Measurements from ENCODE around the gene CD22. TPM values are rescaled to one million over a fixed set of nuclear protein-coding genes. Genes with fewer than 3 reads are reported as not detected.

The CD22 gene
- total and polyA plus RNA-seq, 2 donors (not counting 1 experiment from before 2014, with no cell fraction given): 0.15 to 1.2 TPM

- Histone ChIP-seq H4K20me1 (ENCODE audit: control insufficient read depth, extremely low read depth, insufficient read depth, low read length) (no peaks in the 10 kb centered on the region), H3K27ac (ENCODE audit: insufficient read depth, low read length) (no peak overlapping the region), H3K4me1 (ENCODE audit: control insufficient read depth, extremely low read depth, insufficient read depth, low read length) (peaks cover 12% of the 10 kb centered on the region), H2AFZ (ENCODE audit: low read length) (no peak overlapping the region), H3K4me2 (ENCODE audit: extremely low read depth, insufficient read depth, low read length) (no peak overlapping the region), H3K27me3 (ENCODE audit: control insufficient read depth, insufficient read depth, low read length) (no peaks in the 10 kb centered on the region), H3K36me3 (ENCODE audit: control insufficient read depth, insufficient read depth, low read length) (no peaks in the 10 kb centered on the region), H3K4me3 (replicated peaks in 1 of 4; ENCODE audit: control extremely low read depth in 1 of 4, insufficient read depth in 1 of 4, low read depth in 3 of 4, low read length in 4 of 4) (no peak overlapping the region), H3K9ac (ENCODE audit: insufficient read depth, low read length) (no peak overlapping the region), H3K79me2 (ENCODE audit: control insufficient read depth, insufficient read depth, low read length) (no peaks in the 10 kb centered on the region), H3K9me3 (ENCODE audit: control insufficient read depth, insufficient read depth, low read depth, low read length) (no peaks in the 10 kb centered on the region)
- TF ChIP-seq CTCF (conservative IDR thresholded peaks at IDR 0.05 in 1 of 2, IDR thresholded peaks at IDR 0.05 in 1 of 2; ENCODE audit: low read depth in 1 of 2, low read length in 2 of 2): no peak
- no peak for TF ChIP-seq EZH2 (IDR thresholded peaks at IDR 0.05; ENCODE audit: low read length, missing control alignments)
- no peak for DNase-seq (ENCODE audit: low read depth in 2 of 2)
Observed at GRCh38 chr19:35321291-35321690, 7.7 kb upstream of the CD22 start.

- Histone ChIP-seq H3K4me2 (ENCODE audit: extremely low read depth, insufficient read depth, low read length) (no peak overlapping the region), H3K79me2 (ENCODE audit: control insufficient read depth, insufficient read depth, low read length) (no peaks in the 10 kb centered on the region), H2AFZ (ENCODE audit: low read length) (no peak overlapping the region), H3K9me3 (ENCODE audit: control insufficient read depth, insufficient read depth, low read depth, low read length) (no peaks in the 10 kb centered on the region), H3K4me1 (ENCODE audit: control insufficient read depth, extremely low read depth, insufficient read depth, low read length) (peaks cover 12% of the 10 kb centered on the region), H3K27ac (ENCODE audit: insufficient read depth, low read length) (no peak overlapping the region), H3K36me3 (ENCODE audit: control insufficient read depth, insufficient read depth, low read length) (no peaks in the 10 kb centered on the region), H3K9ac (ENCODE audit: insufficient read depth, low read length) (no peak overlapping the region), H3K27me3 (ENCODE audit: control insufficient read depth, insufficient read depth, low read length) (no peaks in the 10 kb centered on the region), H3K4me3 (replicated peaks in 1 of 4; ENCODE audit: control extremely low read depth in 1 of 4, insufficient read depth in 1 of 4, low read depth in 3 of 4, low read length in 4 of 4) (no peak overlapping the region), H4K20me1 (ENCODE audit: control insufficient read depth, extremely low read depth, insufficient read depth, low read length) (no peaks in the 10 kb centered on the region)
- DNase-seq (ENCODE audit: low read depth in 2 of 2): no peak
- TF ChIP-seq EZH2 (IDR thresholded peaks at IDR 0.05; ENCODE audit: low read length, missing control alignments) (no peak), CTCF (conservative IDR thresholded peaks at IDR 0.05 in 1 of 2, IDR thresholded peaks at IDR 0.05 in 1 of 2; ENCODE audit: low read depth in 1 of 2, low read length in 2 of 2) (no peak)
Observed at GRCh38 chr19:35322014-35322413, 7.0 kb upstream of the CD22 start.

GRCh38 chr19:35327642-35328041 lies 1.3 kb upstream of the CD22 start:
- no peak overlapping the region for H3K4me2 ChIP-seq (ENCODE audit: extremely low read depth, insufficient read depth, low read length)
- H4K20me1 ChIP-seq (ENCODE audit: control insufficient read depth, extremely low read depth, insufficient read depth, low read length): no peaks in the 10 kb centered on the region
- no peak for DNase-seq (ENCODE audit: low read depth in 2 of 2)
- no peaks in the 10 kb centered on the region for H3K36me3 ChIP-seq (ENCODE audit: control insufficient read depth, insufficient read depth, low read length)
- no peak overlapping the region for H3K9ac ChIP-seq (ENCODE audit: insufficient read depth, low read length)
- H3K27me3 ChIP-seq (ENCODE audit: control insufficient read depth, insufficient read depth, low read length): no peaks in the 10 kb centered on the region
- no peaks in the 10 kb centered on the region for H3K9me3 ChIP-seq (ENCODE audit: control insufficient read depth, insufficient read depth, low read depth, low read length)
- TF ChIP-seq EZH2 (IDR thresholded peaks at IDR 0.05; ENCODE audit: low read length, missing control alignments) (no peak), CTCF (conservative IDR thresholded peaks at IDR 0.05 in 1 of 2, IDR thresholded peaks at IDR 0.05 in 1 of 2; ENCODE audit: low read depth in 1 of 2, low read length in 2 of 2) (peak in 1 of 2 donors; percentile 16)
- no peaks in the 10 kb centered on the region for H3K79me2 ChIP-seq (ENCODE audit: control insufficient read depth, insufficient read depth, low read length)
- no peak overlapping the region for H2AFZ ChIP-seq (ENCODE audit: low read length)
- H3K4me1 ChIP-seq (ENCODE audit: control insufficient read depth, extremely low read depth, insufficient read depth, low read length): no peaks in the 10 kb centered on the region
- H3K27ac ChIP-seq (ENCODE audit: insufficient read depth, low read length): no peak overlapping the region
- no peak overlapping the region for H3K4me3 ChIP-seq (replicated peaks in 1 of 4; ENCODE audit: control extremely low read depth in 1 of 4, insufficient read depth in 1 of 4, low read depth in 3 of 4, low read length in 4 of 4)

Data from fibroblast of lung (primary cell).